Measurements from ENCODE around the gene ADRA2B.

ADRA2B gene

DNA sequence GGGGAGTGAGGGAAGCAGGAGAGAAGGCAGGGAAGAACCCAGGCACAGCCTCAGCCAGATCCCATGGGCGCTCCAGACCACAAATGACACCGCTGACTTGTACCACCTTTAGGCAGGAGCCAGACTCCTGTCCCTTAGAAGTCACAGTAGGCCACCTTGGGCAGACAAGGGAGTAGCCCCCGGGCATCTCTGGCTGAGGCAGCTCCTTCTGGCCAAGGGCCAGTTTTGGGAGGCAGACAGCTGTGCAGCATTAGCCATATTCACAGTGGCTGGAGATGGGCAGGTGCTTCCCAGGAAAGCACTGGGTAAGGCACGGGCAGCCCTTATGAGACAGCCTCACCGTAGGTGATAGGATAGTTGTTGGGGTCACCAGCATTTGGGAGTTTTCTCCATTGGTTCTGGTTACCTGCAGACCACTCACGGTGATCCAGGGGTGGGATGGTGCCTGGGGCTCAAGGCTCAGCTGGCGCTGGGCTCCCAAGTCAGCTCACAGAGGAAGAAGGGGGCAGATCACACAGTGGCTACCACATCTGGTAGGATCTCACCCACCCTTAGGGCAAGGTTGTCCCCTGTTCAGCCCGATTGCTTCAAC is 19.9 kb upstream of the ADRA2B start:
- no peak for FAIRE-seq

DNA sequence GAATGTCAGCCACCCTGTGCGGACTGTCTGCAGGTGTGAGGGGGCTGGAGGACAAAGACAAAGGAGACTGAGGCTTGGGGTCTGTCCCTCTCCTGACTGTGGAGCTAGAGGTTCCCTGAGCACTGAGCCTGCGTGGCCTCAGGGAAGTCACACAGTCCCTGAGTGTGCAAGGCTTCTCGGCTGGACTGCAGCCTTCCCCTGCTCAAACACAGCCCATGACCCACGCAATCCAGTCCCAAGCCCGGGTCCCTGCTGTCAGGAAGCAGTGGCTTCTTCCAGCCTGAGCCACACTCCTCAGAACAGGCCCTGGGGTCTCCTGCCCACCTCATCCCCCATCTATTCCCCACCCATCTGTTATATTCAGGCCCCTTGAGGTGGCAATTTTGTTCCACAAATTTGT is 19.2 kb upstream of the ADRA2B start:
- FAIRE-seq = no peak

DNA sequence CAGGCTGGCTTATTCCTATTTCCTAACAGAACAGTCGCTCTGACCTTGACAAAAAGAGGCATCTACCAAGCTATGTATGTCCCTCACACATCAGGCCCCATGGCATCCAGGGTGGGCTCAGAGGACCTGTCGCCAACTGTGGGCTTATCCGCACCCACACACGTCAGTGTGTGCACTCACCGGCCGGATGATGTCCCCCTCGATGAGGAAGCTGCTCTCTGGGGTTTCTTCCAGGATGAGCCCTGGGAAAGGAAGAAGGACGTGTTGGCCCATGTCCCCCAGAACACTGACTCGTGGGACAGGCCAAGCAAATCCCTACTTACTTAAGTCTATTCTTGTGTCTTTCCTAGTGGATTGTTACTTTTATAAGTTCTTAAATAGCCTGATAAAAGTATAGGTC is 18.8 kb upstream of the ADRA2B start:
- no peak for FAIRE-seq

DNA sequence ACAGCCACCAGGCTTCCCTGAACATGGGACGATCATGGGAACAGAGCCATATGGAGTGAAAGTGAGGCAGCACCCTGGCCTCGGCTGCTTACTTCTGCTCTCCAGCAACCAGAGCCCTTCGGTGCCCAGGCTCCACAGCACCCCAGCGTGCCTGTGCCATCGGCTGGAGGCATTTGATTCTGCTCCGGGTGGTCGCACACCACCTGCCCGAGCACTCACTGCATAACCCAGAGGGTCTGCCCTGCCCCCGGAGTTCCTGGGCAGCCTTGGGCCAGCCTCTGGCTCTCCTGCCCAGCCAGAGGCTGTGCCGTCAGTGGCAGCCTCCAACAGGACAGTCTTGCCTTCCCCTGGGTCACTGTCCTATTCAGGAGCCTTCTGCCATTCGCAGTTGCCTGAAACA is 18.1 kb upstream of the ADRA2B start:
- FAIRE-seq = no peak

DNA sequence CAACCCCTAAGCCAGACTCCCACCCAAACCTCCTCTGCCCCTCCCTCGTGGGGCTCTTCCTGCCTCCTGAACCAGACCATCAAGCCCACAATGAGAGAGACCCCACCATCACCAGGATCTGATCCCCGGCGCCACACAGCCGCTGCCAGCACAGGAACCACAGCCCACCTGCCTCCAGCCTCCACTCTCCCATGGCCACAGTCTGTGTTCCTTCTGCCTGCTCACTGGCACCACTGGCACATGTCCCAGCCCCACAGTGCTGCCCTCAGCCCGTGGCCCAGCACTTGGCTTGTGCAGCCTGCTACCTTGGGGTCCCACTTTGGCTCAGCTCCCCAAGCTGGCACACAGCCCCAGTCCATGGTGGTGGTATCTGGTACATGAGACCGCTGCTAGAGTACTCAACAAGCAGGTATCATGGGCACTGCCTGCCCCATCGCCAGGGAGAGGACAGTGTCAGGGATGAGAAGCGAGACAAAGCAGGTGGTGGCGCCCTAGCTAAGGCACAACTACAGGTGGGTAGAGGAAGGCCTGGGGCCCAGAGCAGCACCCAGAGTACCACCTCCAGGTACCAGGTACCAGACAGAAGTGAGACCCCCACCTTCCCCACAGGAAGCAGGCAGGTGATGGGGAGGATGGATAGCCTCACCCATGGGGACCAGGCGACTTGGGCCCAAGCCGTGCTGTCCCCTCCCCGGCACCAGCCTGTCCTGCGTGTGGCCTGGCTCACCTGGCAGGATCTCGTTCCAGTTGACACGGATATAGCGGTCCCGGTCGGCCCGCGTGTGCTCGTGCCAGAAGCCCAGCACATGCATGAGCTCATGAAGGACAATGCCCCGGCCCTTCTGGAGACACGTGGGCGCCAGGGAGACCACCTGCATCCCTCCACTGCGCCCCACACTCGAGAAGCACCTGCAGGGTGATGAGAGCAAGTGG is 15.7 kb upstream of the ADRA2B start:
- no peak for FAIRE-seq

DNA sequence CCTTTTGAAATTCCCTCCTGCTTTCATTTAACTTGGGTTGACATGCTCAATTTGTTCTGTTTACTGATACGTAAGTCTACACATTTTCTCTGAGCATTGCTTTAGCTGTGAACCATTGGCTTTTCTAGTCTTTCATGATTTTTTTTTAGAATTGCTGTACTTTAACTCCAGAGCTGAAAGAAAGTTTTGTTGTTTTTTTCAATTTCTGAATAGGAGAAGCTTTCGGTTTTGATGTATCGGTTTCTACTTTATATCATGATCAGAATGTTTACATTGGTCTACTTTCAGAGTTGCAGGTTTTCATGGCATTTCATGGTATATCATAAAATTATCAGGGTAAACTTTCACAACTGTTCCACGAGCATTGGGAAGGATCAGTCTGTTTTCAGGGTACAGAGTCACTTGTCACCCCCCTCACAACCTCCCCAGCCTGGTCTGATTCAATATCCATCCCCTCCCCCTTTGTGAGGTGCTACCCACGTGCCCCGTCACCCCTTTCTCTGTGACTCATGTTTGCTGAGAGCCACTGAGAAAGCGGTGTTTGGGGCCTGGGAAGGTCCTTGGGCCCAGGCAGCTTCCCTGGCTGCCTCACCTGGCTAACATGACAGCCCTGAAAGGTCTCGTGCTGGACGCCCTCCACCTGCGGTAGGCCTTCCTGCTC is 14.9 kb upstream of the ADRA2B start:
- no peak for FAIRE-seq

DNA sequence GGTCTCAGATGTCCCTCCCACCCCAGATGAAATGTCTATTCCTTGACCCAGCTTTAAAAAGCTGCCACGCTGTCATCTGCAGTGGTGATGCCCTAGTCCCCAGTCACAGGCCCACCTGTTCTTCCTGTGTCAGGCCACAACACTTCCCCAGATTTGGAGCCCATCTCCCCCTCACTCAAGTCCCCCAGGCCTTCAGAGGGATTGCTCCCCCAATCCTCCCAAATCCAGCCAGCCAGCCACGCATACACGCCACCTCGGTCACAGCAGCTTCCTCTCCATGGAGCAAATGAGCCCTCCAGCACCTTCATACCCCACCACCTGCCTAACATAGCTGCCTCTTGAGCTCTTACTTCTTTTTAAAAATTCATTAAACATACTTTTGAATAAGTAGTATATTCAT is 14.1 kb upstream of the ADRA2B start:
- no peak for FAIRE-seq

DNA sequence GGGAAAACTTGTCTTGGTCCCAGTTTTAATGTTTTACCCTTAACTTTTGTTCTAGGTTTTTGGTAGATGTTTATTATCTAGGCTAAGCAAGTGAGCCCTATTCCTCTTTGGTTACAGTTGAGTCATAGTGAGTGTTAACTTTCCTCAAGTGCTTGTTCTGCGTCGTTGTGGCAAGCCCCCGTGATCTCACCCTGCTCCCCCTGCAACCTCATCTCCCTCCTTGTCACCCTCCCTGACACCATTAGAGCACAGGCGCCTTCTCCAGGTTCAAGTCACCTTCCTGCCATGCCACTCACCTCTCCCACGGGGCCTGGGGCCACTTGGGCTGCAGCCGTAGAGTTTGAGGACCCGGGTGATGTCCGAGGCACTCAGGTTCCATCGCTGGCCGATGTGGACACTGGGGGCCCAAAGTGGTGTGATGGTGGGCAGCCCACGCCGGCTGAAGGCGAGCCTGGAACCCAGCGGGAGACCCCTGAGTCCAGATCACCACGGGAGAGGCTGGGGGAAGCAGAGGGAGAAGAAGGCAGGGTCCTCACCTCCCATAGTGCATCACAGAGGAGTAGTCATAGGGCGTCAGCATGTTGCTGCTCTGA is 13.3 kb upstream of the ADRA2B start:
- no peak for FAIRE-seq

DNA sequence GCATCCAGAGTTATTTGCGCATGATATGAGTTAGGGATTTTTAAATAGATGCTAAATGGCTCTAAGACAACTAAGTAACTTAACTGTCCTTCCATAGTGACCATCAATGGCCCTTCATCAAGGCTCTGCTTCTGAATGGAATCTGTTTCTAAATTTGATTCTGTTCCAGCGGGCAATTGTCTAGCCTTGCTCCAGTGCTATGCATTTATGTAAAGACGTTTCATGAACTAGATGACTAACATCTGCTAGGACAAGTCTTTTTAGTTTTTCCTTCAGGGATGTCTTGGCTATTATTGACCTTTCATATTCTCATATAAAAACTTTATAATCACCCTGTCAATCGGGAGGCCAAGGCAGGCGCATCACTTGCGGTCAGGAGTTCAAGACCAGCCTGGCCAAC is 12.1 kb upstream of the ADRA2B start:
- FAIRE-seq = no peak

DNA sequence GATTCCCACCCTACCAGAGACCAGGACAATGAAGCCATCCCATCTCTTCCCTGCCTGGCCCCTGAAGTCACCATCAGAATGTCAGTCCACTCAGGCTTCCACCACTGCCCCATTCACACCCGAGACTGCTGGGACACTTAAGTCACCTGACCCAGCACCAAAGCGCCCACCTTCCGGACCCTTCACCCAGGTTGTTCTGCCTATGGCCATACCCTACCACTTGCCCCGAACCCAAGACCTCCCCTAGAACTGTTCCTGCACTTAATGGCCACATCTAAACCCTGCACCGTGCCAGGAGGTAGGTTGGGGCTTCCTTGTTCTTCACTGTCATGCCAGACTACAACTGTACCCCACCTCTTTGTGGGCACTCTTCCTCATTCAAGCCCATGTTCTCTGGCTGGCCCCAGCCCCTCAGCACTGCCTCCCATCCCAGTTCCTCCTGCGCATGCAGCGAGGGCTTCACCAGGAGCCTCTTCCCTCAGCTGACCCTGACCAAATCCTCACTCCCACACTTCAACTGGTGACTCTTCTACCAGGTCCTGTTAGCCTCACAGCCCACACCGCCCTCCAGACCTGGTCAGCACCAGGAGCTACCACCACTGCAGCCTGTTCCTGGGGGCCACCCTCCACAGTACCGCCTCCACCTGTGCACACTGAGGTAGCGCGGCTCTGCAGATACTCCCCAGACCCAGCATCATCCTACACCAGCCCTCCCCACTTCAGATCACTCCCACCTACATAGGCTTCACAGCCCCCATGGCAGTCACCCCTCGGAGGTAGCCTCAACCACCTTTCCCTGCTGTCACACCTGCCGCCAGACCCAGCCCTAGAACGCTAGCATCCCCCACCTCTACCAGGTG is 8.3 kb upstream of the ADRA2B start:
- FAIRE-seq = no peak

DNA sequence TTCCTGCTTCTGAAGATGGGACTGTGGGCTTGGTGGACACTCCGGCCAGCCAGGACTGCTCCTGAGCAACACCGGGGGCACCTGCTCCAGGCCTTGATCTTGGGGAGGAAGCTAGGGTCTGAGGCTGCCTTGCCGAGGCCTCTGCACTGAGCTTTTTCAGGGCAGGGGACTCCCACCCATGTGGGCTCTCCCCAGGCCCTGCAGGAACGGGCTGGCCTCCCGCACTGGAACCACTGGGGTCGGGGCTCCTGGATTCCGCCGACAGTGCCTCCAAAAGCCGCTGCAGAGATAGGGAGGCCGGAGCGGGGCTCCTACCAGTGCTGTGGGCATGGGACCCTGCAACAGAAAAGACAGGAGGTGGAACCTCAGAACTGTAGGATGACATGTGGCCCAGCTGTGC is 7.6 kb upstream of the ADRA2B start:
- no peak for FAIRE-seq

DNA sequence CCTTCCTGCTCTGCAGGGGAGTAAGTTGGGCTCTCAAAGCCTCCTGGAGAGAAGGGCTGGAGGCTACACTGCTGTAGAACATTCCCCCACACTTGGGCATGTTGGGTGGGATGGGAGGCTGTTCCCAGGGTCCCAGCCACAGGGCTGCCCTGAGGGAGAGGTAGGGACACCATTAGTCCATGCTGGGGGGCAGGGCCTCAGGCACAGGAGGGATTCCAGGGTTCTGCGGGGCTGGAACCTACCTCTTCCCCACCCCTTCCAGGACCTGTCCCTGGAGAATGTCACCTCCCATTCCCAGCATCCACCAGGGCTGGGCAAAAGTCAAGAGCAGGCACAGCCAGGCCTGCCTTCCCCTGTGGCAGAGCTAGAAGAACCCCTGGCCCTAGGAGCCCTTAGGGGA is 6.9 kb upstream of the ADRA2B start:
- no peak for FAIRE-seq

DNA sequence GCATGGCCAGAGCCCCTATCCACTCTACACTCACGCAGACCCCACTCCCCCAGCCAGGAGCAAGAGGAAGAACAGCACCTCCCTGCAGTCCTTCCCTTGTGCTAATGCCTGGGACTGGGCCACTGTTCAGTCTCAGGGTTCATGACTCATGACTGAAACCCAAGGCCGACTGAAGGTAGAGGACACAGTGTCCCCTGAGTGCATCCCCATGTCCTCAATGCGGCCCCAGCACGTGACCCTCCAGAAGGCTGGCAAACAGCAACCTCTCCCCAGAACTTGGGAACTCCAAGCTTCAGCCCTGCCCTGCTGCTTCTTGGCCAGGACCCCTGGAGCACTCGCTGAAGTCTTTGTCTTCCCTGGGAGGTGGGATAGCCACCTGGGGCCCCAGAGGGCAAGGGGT is 6.0 kb upstream of the ADRA2B start:
- no peak for FAIRE-seq

DNA sequence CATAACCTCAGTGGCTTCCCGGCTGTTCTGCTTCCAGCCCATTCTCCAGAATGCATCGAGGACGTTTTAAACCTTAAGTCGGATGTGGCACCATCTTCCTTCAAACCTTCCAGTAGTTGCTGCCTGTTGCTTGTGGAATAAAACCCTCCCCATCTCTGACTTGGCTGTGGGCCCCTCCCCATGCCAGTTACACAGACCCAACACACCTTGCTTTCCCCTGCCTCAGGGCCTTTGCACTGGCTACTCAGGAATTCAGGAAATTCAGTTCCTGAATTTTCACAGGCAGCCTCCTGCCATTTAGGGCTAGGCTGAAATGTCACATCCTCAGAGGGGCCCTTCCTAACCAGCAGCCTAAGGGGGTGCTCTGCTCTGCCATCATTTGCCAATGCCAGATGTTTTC is 5.0 kb upstream of the ADRA2B start:
- FAIRE-seq = no peak

DNA sequence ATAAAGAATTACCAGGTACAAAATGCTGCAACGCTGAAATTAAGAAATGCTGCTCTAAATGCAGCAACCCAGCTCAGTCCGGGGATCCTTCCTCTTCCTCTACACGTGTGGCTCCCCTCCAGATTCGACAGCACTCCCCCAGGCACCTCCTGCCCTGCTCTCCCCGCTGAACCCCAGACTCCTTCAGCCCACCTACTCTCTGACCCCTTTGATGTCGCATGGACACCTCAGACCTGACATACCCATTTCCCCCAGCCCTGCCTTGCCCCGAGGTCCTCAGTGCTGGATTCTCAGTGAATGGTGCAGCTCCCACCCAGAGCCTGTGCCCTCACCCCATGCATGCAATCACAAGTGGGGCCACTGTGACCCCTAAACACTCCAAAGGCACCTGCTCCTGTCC is 4.6 kb upstream of the ADRA2B start:
- FAIRE-seq = no peak

DNA sequence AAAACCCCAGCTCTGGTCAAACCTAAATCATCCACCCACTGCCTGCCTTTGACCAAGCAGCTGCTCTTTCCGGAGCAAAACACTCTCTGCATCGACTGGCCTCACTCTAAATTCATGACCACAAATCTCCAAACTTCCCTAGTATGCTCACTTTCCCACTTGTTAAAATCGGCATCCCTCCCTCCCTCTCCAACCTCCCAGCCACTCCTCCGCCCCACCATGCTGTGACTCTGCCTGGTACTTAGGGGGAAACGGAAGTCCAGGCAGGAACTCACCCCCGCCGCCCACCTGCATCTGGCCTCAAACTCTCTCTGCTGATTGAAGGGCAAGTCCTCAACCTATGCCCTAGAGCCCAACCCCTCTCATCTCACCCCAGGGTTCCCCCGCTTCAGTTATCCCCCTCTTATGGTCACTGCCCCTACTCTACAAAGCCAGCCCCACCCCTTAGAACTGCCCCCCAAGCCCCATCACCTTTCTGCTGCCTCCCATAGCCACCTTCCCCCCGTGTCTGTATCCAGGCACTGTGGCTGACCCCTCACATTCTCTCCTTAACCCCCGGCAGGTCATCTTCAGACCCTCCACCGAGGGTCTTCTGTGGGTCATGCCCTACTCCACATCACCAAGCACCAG is 3.8 kb upstream of the ADRA2B start:
- no peak for FAIRE-seq

DNA sequence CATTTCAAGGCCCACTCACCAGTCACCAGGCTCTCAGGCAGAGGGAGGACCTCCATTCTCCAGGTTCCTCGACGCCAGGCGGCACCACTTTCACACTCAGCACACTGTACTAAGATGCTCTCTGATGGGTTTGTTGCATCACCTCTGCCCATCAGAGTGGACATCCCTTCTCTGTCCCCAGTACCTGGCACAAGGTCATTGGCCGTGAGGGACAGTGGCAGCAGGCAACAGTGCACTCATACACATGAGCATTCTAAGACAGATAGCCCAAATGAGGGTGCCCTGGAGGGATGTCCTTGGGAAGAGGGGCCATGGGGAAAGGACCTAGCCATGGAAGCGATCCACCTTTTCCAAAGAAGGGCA is 3.0 kb upstream of the ADRA2B start:
- FAIRE-seq = no peak

DNA sequence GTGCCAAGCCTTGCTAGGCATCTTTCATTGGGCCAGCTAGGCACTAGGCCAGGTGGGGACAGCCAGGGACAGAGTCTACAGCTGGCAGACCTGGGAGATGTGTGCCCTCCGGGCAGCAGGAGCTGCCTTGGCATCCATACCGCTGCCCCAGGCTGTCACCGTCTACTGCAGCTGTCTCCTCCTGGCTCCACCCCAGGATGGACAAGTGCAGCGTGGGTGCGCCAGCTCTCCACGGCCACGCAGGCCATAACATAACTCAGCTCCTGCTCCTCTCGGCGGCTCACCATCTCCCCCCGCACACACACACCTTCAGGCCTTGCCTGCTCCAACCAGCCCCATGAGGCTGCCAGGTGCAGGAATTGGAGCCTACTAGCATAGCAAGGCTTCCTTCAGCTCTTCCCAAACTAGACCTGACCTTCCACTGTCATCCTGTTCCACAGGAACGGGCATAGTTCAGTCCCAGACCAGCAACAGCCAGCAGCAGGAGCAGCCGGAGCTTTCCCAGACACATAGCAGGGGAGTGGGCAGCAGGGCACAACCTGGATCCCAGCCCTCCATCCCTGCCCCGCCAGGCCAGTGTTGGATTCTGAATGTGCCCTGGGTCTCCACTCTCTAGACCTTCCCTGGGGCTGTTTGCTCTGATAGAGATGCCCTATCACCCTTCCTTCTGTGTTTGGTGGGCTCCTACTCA is 2.5 kb upstream of the ADRA2B start:
- no peak for FAIRE-seq

DNA sequence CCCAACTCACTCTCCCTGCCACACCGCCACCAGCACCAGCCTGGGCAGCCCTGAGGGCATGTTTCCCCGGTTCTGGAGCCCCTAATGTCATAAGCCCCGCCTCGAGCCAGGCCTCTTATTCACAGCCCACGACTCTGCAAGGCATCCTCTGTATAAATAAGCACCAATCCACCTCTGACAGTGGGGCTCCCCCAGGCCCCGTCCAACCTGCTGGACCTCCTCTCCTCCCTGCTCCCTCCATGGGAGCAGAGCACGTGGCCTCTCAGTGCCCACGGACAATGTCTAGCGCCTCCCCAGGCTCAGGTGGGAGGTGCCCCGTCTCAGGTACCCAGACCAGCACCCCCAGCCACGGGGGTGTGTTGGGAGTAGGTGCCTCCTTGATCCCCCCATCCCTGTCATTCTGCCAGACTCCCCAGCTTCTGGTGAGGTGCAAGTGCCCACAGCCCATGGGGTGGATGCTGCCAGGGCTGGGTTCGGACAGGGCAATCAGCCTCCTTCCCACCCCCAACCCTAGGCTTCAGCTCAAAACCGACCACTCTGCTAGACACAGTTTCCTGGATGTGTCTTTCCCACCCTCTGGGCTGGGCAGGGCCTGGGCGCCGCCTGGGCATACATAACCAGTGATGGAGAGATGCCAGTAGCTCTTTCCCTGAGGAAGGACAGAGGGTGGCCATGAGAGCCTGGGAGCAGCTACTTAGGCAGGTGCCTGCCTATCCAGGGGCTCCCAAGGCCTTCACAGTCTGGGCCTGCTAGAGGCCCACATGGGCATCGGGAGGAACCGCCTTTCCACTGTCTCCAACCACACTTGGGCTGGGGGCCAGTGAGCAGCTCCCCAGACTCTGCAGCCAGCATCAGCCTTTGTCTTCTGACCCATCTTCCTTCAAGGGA is 1.6 kb upstream of the ADRA2B start:
- no peak for FAIRE-seq

DNA sequence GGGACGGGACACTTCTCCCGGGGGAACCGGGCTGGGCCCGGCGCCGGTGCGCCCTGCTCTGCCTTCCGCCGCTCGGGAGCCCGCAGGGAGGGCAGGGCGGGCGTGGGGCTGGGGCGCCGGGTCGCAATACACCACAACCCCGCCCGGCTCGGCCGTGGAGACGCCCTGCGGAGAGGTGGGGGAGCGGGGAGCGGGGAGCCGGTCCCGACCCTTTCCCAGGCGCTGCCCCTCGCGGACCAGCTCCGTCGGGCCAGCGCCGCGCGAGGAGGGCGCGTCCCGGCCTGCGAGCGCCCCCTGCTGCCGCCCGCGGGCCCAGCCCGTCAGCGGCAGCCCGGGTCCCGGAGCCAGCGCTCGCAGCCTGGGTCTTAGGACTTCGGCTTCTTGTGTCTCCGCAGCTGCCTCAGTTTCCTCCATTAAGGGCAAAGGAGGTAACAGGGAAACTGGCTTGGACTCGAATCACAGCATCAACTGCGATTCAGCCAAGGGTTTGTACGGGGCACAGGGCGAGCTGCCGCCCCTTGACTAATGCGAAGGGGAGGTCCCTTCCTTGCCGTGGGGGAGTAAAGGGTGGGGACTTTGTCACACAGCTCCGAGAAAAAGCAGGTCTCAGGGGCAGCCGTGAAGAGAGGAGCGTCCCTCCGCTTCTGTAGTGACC is 635 bp upstream of the ADRA2B start:
- no peak for FAIRE-seq
